GM12864 (cell line): ENCODE data around the gene TBC1D9.

Source experiments
- DNase-seq: peaks from one replicate; pipeline ENCODE4 v3.0.0-alpha.2; 2011; ENCODE audit warnings: low read depth
- H3K4me3 ChIP-seq: 2 replicates; pipeline ENCODE4 v1.5.1; 2011; ENCODE audit warnings: mild to moderate bottlenecking, low read depth, low read length, control low read depth
- TF ChIP-seq, protein P1 (sequence below): IDR thresholded peaks from 2 replicates; pipeline ENCODE4 v1.5.1; 2011; ENCODE audit warnings: low read depth, mild to moderate bottlenecking, moderate library complexity, low read length, control low read depth, inconsistent platforms; ENCODE audit errors: missing control alignments

The TBC1D9 gene

DNA sequence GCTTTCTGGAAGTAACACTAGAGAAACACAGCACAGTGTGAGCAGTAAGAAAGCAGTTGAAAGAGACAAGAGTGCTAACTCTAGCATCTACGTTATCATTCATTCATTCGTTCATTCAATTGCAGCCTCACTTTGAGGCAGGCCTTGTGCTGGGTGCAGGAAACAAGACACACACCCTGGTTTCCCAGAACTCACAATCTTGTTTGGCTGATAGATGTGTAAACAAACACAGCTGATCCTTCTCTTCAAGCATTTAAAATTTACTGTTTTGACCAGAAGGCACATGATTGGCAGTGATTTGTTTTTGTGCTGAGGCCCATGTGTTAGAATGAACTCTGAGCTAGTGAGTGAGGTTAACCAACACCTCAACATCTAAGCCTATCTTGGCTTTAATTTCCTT lies 20.4 kb upstream of the TBC1D9 start:
- no peak overlapping the region for H3K4me3 ChIP-seq
- TF ChIP-seq, protein P1, sequence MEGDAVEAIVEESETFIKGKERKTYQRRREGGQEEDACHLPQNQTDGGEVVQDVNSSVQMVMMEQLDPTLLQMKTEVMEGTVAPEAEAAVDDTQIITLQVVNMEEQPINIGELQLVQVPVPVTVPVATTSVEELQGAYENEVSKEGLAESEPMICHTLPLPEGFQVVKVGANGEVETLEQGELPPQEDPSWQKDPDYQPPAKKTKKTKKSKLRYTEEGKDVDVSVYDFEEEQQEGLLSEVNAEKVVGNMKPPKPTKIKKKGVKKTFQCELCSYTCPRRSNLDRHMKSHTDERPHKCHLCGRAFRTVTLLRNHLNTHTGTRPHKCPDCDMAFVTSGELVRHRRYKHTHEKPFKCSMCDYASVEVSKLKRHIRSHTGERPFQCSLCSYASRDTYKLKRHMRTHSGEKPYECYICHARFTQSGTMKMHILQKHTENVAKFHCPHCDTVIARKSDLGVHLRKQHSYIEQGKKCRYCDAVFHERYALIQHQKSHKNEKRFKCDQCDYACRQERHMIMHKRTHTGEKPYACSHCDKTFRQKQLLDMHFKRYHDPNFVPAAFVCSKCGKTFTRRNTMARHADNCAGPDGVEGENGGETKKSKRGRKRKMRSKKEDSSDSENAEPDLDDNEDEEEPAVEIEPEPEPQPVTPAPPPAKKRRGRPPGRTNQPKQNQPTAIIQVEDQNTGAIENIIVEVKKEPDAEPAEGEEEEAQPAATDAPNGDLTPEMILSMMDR = no peak
- DNase-seq = no peak

DNA sequence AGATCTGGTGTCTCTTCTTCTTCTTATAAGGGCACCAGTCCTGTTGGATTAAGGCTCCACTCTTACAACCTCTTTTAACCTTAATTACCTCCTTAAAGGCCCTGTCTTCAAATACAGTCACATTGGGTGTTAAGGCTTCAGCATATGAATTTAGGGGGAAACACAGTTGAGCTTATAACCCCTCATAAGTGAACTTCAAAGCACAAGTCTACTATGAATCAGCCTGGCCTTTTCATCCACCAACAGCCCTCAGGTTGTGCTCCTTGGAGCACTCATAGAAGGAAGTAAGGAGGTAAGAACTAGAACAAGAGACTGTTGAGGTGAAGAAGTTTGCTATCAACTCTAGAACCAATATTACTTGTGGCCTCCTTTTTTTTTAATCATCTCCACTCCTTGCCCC lies 18.8 kb upstream of the TBC1D9 start:
- TF ChIP-seq, protein P1 = no peak
- DNase-seq = no peak
- no peak overlapping the region for H3K4me3 ChIP-seq

DNA sequence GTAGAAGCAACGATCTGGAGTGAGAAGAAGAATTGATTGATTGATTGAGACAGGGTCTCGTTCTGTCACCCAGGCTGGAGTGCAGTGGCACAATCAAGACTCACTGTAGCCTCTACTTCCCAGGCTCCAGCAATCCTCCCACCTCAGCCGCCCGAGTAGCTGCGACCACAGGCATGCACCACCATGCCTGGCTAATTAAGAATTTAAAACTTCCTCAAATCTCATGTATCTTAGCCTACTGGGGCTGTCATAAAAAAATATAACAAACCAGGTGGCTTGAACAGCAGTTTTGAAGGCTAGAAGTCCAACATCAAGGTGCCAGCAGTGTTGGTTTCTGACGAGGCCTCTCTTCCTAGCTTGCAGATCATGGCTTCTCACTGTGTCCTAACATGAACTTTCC lies 18.3 kb upstream of the TBC1D9 start:
- TF ChIP-seq, protein P1 = no peak
- no peak overlapping the region for H3K4me3 ChIP-seq
- no peak for DNase-seq

DNA sequence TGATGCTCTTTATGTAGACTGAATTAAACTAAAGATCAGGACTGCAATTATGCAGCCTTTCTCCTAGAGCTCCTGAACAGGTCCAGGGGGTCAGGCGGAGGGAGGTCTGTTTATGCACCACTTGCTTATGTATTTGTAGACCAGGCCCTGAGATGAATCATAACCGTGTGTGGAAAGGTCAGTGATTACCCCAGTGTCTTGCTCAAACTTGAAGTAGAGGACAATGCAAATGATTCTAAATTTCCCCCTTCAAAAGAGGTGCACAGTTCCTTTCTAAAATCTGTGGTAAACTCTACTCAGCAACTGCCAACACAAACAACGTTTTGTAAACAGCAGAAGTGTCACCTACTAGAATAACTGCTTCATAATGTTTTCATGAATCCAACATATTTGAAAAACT lies 13.0 kb upstream of the TBC1D9 start:
- H3K4me3 ChIP-seq = no peak overlapping the region
- TF ChIP-seq, protein P1 = no peak
- DNase-seq = no peak

DNA sequence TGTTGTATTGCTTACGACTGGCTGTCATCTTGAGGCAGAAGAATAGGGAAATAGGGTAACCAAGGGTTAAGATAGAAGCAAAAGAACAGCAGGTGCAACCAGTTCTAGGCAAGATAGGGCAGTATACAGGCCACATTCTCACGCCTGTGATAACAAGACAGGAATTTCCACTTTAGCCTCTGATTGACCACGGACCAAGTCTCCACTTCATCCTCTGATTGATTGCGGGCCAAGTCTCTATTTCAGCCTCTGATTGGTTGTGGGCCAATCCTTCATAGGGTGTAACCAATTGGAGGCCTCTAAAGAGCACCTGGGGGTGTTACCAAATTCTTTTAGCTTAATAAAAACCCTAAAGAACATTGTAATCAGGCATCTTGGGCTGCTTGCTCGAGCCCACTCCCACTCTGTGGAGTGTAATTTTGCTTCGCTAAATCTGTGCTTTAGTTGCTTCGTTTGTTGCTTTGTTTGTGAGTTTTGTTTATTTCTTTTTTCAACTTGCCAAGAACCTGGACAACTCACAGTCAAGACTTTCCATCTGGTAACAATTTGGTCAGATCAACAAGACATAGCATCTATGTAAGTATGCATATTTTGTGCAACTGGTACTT lies 8.7 kb upstream of the TBC1D9 start:
- TF ChIP-seq, protein P1 = no peak
- H3K4me3 ChIP-seq = no peak overlapping the region
- DNase-seq = no peak

DNA sequence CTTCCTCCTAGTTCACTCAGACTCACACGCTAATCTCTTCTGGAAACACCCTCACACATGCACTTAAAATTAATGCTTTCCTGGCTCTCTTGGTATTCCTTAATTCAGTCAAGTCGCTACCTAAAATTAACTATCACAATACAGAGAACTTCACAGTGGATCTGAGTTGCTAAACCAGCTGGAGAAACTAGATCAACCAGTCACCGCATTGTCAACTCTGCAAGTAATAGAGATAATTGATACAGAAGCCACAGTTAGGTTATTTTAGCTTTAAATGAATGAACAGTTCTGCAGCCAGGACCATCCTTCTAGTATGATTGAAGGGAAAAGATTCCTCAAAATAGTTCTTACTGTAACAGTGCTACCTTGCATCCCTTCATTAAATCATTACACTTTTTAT lies 6.0 kb upstream of the TBC1D9 start:
- no peak overlapping the region for H3K4me3 ChIP-seq
- TF ChIP-seq, protein P1 = no peak
- no peak for DNase-seq

DNA sequence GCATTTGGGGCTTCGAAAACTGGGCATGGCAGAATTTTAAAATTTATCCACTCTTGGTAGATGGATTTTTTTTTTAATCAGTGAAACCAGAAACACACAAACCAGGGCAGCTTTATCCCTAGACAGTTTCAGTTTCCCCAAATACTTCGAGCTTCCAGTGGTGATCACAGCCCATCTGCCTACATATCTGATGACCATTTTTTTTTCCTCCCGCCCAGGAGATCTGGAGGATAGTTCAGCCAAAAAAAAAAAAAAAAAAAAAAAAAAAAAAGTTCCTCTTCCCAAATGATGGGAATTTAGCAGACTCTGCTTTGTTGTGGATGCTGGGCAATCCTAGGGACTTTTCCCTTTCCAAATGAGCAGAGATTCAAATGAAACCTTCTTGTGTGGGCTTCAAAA lies 1.0 kb upstream of the TBC1D9 start:
- DNase-seq = no peak
- H3K4me3 ChIP-seq = no peak overlapping the region
- TF ChIP-seq, protein P1 = no peak
